GM23338 (cell line): ENCODE data around the gene SMIM9. TPM values are rescaled to one million over a fixed set of nuclear protein-coding genes. Genes with fewer than 3 reads are reported as not detected.

Source experiments
- ATAC-seq: fragments of 200-7000 bp; cut with Tn5 transposase; 3 replicates; pipeline ENCODE4 v1.9.1; 2020
- DNase-seq: peaks from one replicate; pipeline ENCODE4 v3.0.0-alpha.2; 2015; ENCODE audit warnings: low spot score
- H2AFZ ChIP-seq: fragments of 200-600 bp; sonication (generic); 2 replicates; pipeline ENCODE4 v1.8.0; 2016; ENCODE audit warnings: antibody characterized with exemption, mild to moderate bottlenecking, moderate library complexity
- H3F3A ChIP-seq: fragments of 200-600 bp; sonication (generic); replicated peaks from 2 replicates; pipeline ENCODE4 v1.8.0; 2017; ENCODE audit warnings: antibody characterized with exemption, mixed run types, low read depth
- H3K27ac ChIP-seq: fragments of 200-600 bp; sonication (generic); 2 replicates; pipeline ENCODE4 v1.6.1; 2016; ENCODE audit warnings: low read depth
- H3K27me3 ChIP-seq: fragments of 200-600 bp; sonication (generic); 2 replicates; pipeline ENCODE4 v1.8.0; 2016; ENCODE audit warnings: mild to moderate bottlenecking, mixed run types, moderate library complexity; ENCODE audit not compliant: insufficient read depth
- H3K36me3 ChIP-seq: fragments of 200-600 bp; sonication (generic); 2 replicates; pipeline ENCODE4 v1.8.0; 2016; ENCODE audit warnings: mild to moderate bottlenecking; ENCODE audit not compliant: insufficient read depth
- H3K4me1 ChIP-seq: fragments of 200-600 bp; sonication (generic); 2 replicates; pipeline ENCODE4 v1.8.0; 2016; ENCODE audit warnings: mild to moderate bottlenecking, moderate library complexity; ENCODE audit not compliant: insufficient read depth
- H3K4me2 ChIP-seq: fragments of 200-600 bp; sonication (generic); 2 replicates; pipeline ENCODE4 v1.7.1; 2017; ENCODE audit warnings: mixed run types
- H3K4me3 ChIP-seq: fragments of 200-600 bp; sonication (generic); 2 replicates; pipeline ENCODE4 v1.6.1; 2016; ENCODE audit warnings: mixed run types
- H3K79me2 ChIP-seq: fragments of 200-600 bp; sonication (generic); replicated peaks from 2 replicates; pipeline ENCODE4 v1.8.0; 2017; ENCODE audit warnings: mild to moderate bottlenecking; ENCODE audit not compliant: insufficient read depth
- H3K9me2 ChIP-seq: fragments of 200-600 bp; sonication (generic); 2 replicates; pipeline ENCODE4 v1.8.0; 2017; ENCODE audit not compliant: insufficient read depth
- H4K20me1 ChIP-seq: fragments of 200-600 bp; sonication (generic); replicated peaks from 2 replicates; pipeline ENCODE4 v1.8.0; 2017; ENCODE audit warnings: mild to moderate bottlenecking; ENCODE audit not compliant: insufficient read depth
- H3K27ac Mint-ChIP-seq: 2 replicates; pipeline ENCODE4 v1.8.0; 2020; ENCODE audit warnings: inconsistent platforms, mild to moderate bottlenecking, moderate library complexity, mixed read lengths
- H3K27me3 Mint-ChIP-seq: 3 replicates; pipeline ENCODE4 v1.8.0; 2022; ENCODE audit warnings: low read depth, mild to moderate bottlenecking, moderate library complexity, mixed read lengths, inconsistent platforms; ENCODE audit not compliant: insufficient read depth, poor library complexity
- H3K36me3 Mint-ChIP-seq: 3 replicates; pipeline ENCODE4 v1.8.0; 2021; ENCODE audit warnings: low read depth, mild to moderate bottlenecking, inconsistent platforms, moderate library complexity, mixed read lengths
- H3K4me1 Mint-ChIP-seq: 3 replicates; pipeline ENCODE4 v1.8.0; 2020; ENCODE audit warnings: mild to moderate bottlenecking, inconsistent platforms, mixed read lengths
- H3K4me3 Mint-ChIP-seq: 3 replicates; pipeline ENCODE4 v1.8.0; 2021; ENCODE audit warnings: moderate library complexity, mild to moderate bottlenecking, inconsistent platforms, mixed read lengths
- H3K9me3 Mint-ChIP-seq: 3 replicates; pipeline ENCODE4 v1.8.0; 2020; ENCODE audit warnings: moderate library complexity, mild to moderate bottlenecking, inconsistent platforms, mixed read lengths
- CTCF ChIP-seq, 2 experiments: fragments of 200-600 bp in 1 of 2; sonication (generic) in 1 of 2; conservative IDR thresholded peaks; 2 replicates each; pipeline versions ENCODE4 v1.5.1 to v1.6.1; 2016 to 2017; ENCODE audit warnings: antibody characterized with exemption in 2 of 2, low read depth in 2 of 2, mild to moderate bottlenecking in 2 of 2, moderate library complexity in 1 of 2
- ETS1 ChIP-seq: IDR thresholded peaks from 2 replicates; pipeline ENCODE4 v1.6.1; 2016; ENCODE audit warnings: antibody characterized with exemption
- EZH2 ChIP-seq: fragments of 200-600 bp; sonication (generic); IDR thresholded peaks from one replicate; pipeline ENCODE4 v1.8.0; 2017; ENCODE audit warnings: antibody characterized with exemption, mild to moderate bottlenecking, low read depth; ENCODE audit not compliant: unreplicated experiment
- EZH2phosphoT487 ChIP-seq: fragments of 200-600 bp; sonication (generic); IDR thresholded peaks from one replicate; pipeline ENCODE4 v1.8.1; 2018; ENCODE audit warnings: antibody characterized with exemption; ENCODE audit not compliant: unreplicated experiment
- NANOG ChIP-seq: IDR thresholded peaks from 2 replicates; pipeline ENCODE4 v1.6.1; 2016; ENCODE audit warnings: antibody characterized with exemption, borderline replicate concordance
- REST ChIP-seq: IDR thresholded peaks from one replicate; pipeline ENCODE4 v1.6.1; 2018; ENCODE audit warnings: antibody characterized with exemption; ENCODE audit not compliant: unreplicated experiment
- STAT1 ChIP-seq: IDR thresholded peaks from one replicate; pipeline ENCODE4 v1.6.1; 2016; ENCODE audit warnings: antibody characterized with exemption; ENCODE audit not compliant: unreplicated experiment
- ZNF114 ChIP-seq: fragments of 250-450 bp; sonication (Bioruptor Pico); IDR thresholded peaks from 2 replicates; pipeline ENCODE4 v1.5.0; 2020; ENCODE audit warnings: mild to moderate bottlenecking, moderate library complexity
- polyA plus RNA-seq: library from polyadenylated mRNA; unstranded; fragments of >200 nt; fragmentation: Nextera tagmentation; extraction: Ambion mirVana; gene quantifications from 2 replicates; pipeline ENCODE4 v1.2.1, GENCODE V29; 2016
- total RNA-seq: library from RNA; depleted of rRNA; stranded (reverse); fragments of >200 nt; shearing (Covaris generic); gene quantifications from 2 replicates; pipeline ENCODE4 v1.2.3, GENCODE V29; 2014

The SMIM9 gene
- total and polyA plus RNA-seq, 2 experiments from 2014 or later = not detected

GRCh38 chrX:154795016-154795415, 39.4 kb downstream of the SMIM9 start (continued):
- TF ChIP-seq STAT1 (no peak), REST (no peak)

- ATAC-seq (no peak), DNase-seq (no peak)
- H3K4me3 ChIP-seq = no peak overlapping the region
- H3K36me3 Mint-ChIP-seq = no peaks in the 10 kb centered on the region; the same call in 2 of the 3 replicates
- no peaks in the 10 kb centered on the region for H3K36me3 ChIP-seq
- no peak overlapping the region for H3K4me2 ChIP-seq
- H3K27ac ChIP-seq = no peak overlapping the region
- no peaks in the 10 kb centered on the region for H3F3A ChIP-seq
- H3K27me3 Mint-ChIP-seq = no peaks in the 10 kb centered on the region
- TF ChIP-seq CTCF (conservative IDR thresholded peaks at IDR 0.05; ENCODE audit: low read depth in 2 of 2) (no peak), ETS1 (no peak), EZH2phosphoT487 (no peak), NANOG (no peak), ZNF114 (CRISPR knock-in tag) (no peak), EZH2 (no peak)
- H3K27me3 ChIP-seq = no peaks in the 10 kb centered on the region
- no peak overlapping the region for H3K27ac Mint-ChIP-seq
- no peak overlapping the region for H3K4me3 Mint-ChIP-seq
- H3K79me2 ChIP-seq = peaks cover 6% of the 10 kb centered on the region; the same call in 1 of the 2 replicates
- no peak overlapping the region for H2AFZ ChIP-seq
- H3K4me1 ChIP-seq = peaks cover 9% of the 10 kb centered on the region
- no peaks in the 10 kb centered on the region for H4K20me1 ChIP-seq
- H3K9me3 Mint-ChIP-seq = no peaks in the 10 kb centered on the region
- no peaks in the 10 kb centered on the region for H3K9me2 ChIP-seq
- peaks cover 18% of the 10 kb centered on the region for H3K4me1 Mint-ChIP-seq
Observed at GRCh38 chrX:154793084-154793795, 41.2 kb downstream of the SMIM9 start.
